NCI-H748 (cell line): Measurements from ENCODE around the gene MIDN.

ENCODE experiments used
- DNase-seq: peaks from one replicate; lab custom pipeline; 2025; ENCODE audit not compliant: unreplicated experiment; lab: John Stamatoyannopoulos, UW

Gene MIDN

DNA sequence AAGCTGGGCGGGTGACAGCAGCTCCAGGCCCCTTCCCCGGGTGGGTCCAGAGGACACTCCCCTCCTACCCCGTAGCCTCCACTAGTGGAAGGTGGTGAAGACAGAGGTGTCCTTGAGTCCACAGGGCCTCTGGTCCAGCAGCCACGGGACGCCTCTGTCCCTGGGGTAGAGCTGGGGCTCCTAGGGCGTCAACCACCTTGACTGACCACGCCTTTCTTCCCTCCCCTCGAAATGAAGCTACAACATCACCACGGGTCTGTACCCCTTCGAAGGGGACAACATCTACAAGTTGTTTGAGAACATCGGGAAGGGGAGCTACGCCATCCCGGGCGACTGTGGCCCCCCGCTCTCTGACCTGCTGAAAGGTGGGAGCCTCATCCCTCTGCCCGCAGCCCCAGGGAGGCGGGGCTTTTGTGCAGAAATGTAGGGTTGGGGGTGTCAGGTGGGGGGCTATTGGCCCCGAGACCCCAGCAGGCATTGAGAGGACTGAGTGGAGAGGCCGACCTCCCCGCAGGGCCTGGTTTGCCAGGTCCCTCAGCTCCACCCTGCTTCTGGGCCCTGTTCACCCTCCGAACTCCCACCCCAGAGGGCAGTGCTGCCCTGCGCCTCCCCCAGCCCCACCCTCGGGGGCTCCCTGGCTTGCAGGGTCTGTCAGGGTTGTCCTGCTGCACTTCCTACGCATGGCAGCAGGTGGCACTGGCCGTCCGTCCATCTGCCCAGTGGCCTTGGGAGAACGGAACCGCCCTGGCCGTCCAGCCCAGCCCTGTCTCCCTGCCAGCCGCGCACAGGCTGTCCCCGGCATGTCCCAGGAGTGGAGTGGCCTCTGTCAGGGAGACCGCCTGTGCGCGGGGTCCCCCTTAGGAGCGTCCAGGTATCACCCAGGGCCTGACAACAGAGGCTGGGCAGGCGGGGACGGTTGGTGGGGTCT, 27.1 kb upstream of the MIDN start:
- no peak for DNase-seq

DNA sequence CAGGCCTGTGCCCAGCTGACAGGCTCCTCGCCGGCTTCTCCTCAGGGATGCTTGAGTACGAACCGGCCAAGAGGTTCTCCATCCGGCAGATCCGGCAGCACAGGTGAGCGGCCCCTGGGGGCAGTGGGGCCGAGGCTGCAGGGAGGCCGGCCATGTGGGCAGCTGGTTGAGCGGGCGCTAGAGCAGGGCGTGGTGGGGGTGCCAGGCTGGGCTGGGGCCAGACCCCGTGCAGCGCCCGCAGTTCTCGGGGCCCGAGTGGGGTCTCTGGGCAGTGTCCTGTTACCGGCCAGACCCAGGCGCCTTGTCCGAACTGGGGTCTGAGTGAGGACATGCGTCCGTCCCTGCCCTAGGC, 26.5 kb upstream of the MIDN start:
- no peak for DNase-seq

DNA sequence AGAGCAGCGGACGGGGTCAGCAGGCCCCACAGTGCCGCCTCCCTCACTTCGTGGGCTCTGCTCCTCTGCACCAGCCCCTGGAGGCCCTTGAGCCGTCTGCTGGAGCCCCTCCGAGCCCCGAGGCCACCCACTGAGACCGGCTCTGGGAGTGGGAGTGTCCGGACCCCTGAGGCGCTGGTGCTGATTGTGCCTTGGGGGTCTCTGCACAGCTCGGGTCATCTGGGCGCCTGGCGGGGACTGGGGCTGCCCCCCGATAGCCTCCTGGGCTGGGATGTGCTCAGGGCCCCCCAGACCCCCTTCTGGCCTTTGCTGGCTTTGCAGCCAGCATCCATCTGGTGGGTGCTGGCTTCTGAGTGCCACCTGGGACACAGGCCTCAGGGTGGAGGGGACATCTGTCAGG, 26.0 kb upstream of the MIDN start:
- DNase-seq = no peak

DNA sequence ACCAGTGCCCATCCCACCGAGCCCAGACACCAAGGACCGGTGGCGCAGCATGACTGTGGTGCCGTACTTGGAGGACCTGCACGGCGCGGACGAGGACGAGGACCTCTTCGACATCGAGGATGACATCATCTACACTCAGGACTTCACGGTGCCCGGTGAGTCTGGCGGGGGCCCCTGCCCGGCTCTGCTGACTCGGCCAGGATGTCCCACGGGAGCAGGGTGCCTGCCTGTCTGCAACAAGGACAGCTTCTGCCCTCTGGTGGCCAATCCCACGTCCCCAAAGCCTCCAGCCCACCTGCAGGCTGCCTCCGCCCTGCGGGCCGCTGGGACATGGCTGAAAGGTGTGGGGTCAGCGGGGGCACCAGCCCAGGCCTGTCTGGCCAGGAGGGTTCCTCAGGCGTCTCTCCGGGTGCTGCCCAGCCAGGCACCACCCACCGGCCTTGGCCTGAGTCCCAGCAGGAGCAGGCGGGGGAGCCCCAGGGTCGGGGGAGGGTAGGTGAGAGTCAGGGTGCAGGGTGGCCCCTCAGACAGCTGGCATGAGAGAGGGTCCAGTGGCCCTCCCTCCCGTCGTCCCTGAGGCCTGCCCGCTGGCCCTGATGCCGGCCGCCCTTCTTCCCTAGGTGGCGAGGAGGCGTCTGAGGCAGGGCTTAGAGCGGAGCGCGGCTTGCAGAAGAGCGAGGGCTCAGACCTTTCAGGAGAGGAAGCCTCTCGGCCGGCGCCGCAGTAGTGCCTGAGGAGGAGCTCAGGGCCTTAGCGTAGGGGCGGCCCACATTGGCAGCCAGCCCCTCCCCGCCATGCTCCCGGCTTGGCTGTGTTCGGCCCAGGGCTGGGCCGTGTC, 25.1 kb upstream of the MIDN start:
- DNase-seq = no peak

DNA sequence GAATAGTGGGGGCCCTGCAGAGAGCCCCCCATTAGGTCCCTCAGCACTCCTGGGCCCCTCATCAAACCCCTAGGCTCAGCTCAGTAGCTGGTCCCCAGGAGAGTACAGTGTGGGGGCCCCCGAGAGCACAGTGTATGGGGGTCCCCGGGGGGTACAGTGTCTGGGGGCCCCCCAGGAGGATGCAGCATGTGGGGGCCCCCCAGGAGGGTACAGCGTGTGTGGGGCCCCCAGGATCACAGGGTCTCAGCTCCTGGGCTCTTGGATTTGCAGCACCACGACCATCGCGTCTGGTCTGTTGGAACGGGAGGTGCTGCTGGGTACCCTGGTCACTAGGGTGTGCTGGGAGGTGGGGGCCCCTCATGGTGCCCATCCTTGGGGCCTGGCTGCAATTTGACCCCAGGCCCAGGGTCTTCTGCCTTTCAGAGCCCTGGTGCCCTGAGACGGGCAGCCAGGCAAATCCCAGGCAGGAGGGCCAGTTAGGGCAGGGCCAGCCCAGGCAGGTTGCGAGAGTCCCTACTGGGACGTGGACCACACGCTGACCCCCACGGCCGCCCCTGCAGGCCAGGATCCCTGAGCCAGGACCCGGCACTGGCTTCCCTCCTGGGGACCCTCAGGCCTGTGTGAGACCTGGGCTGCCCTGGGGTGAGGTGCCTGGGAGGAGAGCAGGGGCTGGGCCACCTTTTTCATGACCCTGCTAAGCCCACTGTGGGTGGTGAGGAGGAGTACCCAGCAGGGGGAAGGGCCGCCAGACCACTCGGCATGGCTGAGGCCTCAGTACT, 24.1 kb upstream of the MIDN start:
- no peak for DNase-seq

DNA sequence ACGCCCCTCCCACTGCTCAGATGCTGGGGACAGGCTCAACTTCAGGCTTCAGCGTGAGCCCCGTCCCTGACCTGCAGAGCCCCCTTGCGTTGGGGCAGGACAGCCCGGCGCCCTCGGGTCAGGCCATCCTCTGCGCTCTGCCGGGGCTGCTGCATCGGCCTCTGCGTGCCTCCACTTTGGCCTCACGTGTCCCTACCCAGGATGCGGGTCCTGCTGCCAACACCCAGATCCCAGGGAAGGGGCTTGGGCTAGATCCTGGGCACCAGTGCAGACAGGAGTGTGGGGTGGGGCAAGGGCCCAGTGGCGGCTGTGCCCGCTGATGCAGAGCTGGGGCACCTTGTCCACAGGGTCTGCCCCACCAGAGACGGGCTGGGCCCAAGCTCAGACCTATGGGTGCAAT, 23.5 kb upstream of the MIDN start:
- DNase-seq = no peak

DNA sequence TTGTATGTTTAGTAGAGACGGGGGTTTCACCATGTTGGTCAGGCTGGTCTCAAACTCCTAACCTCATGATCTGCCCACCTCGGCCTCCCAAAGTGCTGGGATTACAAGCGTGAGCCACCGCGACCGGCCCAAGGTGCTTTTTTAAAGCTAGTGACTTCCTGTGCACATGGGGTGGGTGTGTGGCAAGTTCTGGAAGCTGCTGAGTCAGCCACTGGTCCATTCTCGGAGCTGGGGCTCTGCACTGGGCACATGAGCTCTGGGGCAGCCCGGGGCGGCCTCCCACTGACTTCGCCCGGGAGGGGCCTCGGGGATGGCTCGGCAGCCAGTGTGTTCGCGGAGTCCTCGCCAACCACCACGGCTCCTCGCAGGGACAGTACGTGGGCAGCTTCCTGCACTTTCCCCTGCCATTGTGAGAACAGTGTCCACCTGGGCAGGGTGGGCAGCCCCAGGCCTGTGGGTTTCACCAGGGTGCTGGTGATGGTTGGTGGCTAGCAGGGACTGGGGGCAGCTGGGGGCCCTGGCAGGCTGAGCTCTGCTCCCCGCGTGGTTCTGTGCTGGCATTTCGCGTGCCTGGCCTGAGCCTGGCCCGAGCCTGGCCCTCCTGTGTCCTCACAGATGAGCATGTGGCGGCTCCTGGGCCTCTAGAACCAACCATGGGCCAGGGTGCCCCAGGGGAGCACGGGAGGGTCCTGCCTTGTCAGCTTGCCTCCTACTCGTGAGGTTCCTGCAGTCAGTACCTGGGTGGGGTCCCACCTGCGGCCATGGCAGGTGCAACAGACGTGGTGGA, 22.8 kb upstream of the MIDN start:
- no peak for DNase-seq

DNA sequence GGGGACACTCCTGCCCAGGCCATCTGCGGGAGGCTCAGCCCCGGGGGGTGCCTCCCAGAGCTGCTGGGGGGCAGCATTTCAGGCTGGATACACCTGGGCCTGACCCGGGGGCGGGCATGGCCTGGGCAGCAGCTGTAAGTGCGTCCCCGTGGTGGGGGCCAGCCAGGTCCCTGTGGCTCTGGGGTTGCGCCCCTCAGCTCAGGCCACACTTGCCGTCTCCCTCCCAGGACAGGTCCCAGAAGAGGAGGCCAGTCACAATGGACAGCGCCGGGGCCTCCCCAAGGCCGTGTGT, 22.2 kb upstream of the MIDN start:
- DNase-seq = no peak

DNA sequence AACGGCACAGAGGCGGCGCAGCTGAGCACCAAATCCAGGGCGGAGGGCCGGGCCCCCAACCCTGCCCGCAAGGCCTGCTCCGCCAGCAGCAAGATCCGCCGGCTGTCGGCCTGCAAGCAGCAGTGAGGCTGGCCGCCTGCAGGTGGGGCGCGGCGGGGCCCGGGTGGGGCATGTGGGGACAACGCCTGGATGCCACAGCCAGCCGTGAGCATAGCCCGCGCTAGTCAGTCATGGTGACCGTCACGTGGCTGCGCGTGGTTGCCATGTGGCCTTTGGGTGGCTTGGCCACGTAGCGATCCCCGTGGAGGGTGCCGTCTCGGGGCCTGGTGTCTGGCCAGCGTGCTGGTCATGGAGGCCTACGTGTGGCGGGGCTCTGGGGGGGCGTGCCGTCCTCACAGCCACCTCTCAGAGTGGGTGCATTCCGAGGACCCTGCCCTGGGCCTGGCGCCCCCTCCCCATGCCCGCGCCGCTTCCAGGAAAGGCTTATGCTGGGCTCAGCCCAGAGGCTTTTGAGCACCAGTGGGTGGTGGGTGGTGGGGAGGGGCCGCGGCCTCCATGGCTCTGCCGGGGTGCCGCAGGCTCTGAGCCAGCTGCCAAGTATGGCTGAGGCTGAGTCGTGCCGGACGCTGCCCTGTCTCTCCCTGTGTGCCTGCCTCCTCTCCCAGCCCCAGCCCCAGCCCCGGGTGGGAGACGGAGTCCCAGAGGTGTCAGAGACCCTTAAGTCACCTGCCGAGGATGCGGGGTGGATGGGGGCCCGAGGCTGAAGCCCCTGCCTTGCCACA, 21.7 kb upstream of the MIDN start:
- DNase-seq = no peak

DNA sequence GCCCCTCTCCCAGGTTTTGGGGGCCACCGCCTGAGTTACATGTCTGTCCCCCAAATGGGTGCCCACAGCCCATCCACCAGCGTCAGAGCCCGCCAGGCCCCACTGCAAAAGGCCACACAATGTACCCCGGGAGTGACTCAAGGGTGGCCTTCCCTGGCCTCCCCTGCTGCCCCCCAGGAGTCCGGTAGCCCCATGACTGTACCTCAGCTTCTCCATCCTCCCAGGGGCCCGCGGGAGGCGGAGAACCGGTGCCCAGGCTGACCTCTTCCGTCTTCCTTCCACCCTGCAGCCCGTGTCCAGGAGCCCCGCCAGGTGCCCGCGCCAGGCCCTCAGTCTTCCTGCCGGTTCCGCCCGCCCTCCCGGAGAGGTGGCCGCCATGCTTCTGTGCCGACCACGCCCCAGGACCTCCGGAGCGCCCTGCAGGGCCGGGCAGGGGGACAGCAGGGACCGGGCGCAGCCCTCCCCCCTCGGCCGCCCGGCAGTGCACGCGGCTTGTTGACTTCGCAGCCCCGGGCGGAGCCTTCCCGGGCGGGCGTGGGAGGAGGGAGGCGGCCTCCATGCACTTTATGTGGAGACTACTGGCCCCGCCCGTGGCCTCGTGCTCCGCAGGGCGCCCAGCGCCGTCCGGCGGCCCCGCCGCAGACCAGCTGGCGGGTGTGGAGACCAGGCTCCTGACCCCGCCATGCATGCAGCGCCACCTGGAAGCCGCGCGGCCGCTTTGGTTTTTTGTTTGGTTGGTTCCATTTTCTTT, 20.9 kb upstream of the MIDN start:
- no peak for DNase-seq

DNA sequence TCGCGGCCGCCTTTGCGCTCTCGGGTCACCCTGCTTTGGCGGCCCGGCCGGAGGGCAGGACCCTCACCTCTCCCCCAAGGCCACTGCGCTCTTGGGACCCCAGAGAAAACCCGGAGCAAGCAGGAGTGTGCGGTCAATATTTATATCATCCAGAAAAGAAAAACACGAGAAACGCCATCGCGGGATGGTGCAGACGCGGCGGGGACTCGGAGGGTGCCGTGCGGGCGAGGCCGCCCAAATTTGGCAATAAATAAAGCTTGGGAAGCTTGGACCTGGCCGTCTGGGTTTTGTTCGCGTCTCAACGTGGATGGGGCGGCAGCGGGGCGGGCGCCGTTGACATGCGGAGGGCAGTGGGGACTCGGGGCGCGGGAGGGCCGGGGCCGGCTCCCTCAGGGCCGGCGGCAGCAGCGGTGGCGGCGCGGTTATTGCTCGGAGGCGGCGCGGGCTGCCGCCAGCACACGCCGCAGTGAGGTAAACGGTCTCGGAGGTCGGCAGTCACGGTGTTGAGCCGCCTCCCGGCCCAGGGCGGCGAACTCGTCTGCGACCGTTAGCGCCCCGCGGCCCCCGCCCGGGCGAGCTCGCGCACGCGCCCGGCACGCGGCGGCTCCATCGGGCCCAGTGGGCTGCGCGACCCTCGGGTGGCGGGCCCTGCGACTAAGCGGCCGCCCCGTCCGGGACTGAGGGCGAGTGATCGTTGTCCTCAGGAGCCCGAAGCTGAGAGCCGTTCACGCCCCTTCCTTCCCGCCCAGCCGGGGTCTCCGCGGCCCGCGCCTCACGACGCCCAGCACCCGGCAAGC, 20.0 kb upstream of the MIDN start:
- DNase-seq = no peak

DNA sequence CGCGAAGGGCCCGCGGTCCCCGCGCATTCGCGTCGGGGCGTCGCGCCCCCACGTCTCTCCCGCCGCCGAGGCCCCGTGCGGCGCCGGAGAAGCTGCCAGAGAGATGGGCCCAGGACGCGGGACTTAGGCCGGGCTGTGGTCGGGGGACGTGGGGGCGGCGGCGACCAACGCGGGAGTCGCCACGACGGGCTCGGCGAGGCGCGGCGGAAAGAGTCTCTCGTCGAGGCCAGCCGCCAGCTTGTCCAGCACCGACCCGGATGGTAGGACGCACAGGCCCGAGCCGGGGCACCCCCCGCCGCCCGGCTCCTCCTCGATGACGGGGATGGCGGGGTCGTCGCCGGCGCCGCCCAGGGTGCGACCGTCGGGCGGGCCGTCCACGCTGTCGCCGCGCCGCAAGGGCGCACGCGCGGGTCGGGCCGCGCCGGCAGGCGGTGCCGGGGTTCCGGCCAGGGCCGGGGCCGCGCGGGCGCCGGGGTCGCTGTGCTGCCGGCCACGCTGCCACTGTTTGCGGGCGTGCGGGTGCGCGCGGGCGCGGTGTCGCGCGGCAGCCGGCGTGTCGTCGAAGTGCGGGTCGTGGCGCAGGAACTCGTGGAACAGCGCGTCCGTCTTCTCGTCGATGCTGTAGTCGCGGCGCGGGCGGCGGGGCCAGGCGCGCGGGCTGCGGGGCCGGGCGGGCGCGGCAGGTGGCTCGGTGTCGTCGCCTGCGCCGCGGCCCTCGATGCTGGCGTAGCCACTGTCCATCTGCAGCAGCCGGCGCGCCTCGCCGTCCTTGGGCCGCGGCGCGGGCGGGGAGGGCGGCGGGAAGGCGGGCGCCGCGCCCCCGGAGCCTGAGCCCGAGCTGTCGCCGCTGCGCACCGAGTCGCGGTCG, 19.1 kb upstream of the MIDN start:
- DNase-seq = no peak

DNA sequence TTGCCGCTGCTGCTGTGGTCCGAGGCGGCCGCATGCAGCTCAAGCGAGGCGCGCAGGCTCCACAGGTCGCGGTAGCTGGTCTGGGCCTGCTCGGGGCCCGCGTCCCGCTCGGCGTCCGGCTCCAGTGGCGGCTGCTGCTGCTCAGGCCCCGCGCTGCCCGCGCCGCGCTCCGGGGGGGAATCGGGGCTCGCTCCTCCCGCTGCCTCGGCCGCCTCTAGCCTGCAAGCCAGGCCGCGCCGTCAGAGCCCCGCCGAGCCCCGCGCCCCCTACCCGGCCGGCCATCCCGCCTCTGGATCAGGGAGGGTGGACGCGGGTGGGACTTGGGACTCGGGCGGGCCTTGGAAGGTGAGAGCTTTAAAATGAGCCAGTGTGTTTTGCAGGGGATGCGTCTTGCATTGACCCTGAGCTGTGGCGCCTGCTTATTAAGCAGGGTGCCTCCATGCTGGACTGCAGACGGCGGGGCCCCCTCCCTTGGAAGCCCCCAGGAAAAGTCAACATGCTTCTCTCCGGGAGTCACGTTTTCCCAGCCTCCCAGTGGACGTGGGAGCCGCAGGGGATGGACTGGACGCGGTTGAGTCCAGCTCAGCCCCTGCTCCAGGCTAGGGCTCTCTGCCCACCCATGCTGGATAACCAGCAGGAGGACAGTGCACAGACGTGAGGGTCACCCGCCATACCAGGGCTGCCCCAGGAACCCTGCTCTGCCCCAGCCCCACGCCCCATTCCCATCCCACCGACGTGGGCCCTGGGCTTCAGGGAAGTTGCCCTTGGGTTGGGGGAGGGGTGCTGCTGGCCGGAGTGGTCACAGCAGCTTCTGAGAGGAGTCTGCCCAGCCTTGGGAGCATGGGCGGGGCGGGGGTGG, 18.2 kb upstream of the MIDN start:
- no peak for DNase-seq

DNA sequence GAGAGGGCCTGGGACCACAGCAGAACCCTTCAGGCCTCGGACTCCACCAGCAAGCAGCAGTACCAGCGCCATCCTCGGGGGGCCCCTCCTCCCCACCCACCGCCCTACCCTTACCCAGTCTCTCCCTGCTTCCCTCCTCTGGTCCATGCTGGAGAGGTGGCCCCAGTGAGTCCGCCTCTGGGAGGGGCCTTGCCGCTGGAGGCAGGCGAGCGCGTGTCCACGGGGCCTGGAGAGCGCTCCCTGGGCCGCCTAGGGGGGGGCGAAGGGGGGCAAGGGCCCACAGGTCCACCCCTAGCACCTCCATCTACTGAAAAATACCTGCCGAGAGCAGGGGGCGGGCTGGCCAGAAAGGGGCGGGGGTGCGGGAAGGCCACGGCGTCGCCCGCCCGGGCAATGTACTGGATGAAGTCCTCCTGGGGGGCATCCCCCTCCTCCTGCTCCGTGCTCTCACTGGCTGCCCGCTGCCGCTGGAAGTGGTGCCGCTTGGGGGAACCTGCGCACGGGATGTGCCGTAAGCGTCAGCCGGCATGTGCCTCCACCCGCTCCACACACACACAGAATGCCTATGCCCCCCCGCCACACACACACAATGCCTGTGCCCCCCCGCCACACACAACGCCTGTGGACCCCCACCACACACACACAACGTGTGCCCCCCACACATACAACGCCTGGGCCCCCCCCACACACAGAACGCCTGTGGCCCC, 17.4 kb upstream of the MIDN start:
- no peak for DNase-seq

DNA sequence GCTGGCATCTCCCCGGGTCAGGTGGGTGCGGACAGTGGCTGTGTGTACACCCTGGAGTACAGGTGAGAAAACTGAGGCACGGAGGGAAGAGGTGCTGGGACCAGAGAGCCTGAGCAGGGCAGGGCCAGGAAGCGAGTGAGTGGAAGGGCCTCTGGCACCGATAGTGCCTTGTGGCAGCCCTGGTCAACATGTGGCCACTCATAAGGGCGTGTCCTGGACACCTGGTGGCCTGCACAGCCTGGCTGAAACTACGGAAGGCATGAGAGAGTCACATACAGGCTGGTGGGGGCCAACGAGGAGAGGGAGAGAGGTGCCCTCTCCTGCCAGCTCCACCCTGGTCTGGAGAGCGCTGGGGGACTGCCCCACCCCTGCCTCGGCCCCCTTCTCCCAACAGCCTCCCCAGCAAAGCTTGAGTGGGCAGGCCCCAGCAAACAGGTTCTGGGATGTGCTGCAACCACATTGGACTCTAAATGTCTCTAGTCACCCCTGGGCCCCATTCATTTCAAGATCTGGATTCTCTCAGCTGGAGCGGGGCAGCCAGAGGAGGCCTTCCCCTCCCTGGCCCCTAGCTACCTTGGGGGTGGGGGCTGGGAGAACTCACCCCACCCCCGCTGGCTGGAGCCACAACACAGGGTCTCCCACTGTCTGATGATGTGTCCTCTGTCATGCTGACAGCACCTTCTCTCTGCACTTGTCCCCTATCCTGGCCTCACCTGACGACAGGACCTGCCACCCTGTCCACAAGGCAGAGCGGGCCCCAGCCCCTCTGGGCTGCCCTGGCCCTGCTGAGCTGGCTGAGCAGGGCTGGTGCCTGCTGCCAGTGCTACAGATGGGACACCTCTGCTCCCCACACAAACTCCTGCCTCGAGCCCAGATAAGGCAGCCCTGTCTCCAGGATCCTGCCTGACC, 16.4 kb upstream of the MIDN start:
- no peak for DNase-seq
